K562 (cell line): Measurements from ENCODE around the gene TUBA8. TPM values are rescaled to one million over a fixed set of nuclear protein-coding genes. Genes with fewer than 3 reads are reported as not detected.

Experiments
- ATAC-seq: fragments of 200-7000 bp; cut with Tn5 transposase; 3 replicates; pipeline ENCODE4 v1.9.1; 2020; ENCODE audit warnings: moderate library complexity
- BruUV-seq: library from RNA; stranded (reverse); fragments of 400-500 nt; replicated peaks from 2 replicates; lab custom pipeline; 2021; lab: Mats Ljungman, UMichigan
- CTCF ChIA-PET: fragments of 300-600 bp; formaldehyde crosslinking; extraction: SDS; loops from one replicate; lab custom pipeline; 2021; ENCODE audit warnings: low intra/inter-chr PET ratio; lab: Yijun Ruan, JAX
- POLR2A ChIA-PET: fragments of 300-600, 350-650 bp; sonication (Branson Sonifier 250); formaldehyde crosslinking; extraction: SDS; loops from one replicate; lab custom pipeline; 2021; ENCODE audit warnings: antibody characterized with exemption, inconsistent platforms; lab: Yijun Ruan, JAX
- DNase-seq, 4 experiments: peaks; one replicate each; pipeline versions ENCODE4 v3.0.0 to v3.0.0-alpha.2; 2011 to 2018; ENCODE audit warnings: low spot score in 3 of 4, mixed read lengths in 3 of 4; ENCODE audit errors: extremely low read depth in 1 of 4
- FAIRE-seq: peaks from 2 replicates; lab custom pipeline; 2011; peaks lifted over from hg19 to GRCh38; lab: Jason Lieb, UNC
- H2AFZ ChIP-seq: 2 replicates; pipeline ENCODE4 v1.6.0; 2011; ENCODE audit warnings: low read depth, low read length, control low read depth, inconsistent platforms
- H3K27ac ChIP-seq: fragments of 200-600 bp; 3 replicates; pipeline ENCODE4 v1.8.0; 2011; ENCODE audit warnings: low read depth, mild to moderate bottlenecking, control low read depth, inconsistent platforms, low read length, moderate library complexity, mixed read lengths; ENCODE audit errors: extremely low read depth
- H3K27me3 ChIP-seq, 2 experiments: fragments of 300-600 bp in 1 of 2; 2 replicates in 1 of 2; 3 replicates in 1 of 2; pipeline versions ENCODE4 v1.6.0 to v1.8.0; 2011; ENCODE audit warnings: inconsistent platforms in 2 of 2, low read length in 2 of 2, mild to moderate bottlenecking in 1 of 2, mixed read lengths in 1 of 2, moderate library complexity in 1 of 2; ENCODE audit not compliant: control insufficient read depth in 2 of 2, insufficient read depth in 2 of 2
- H3K36me3 ChIP-seq: fragments of 300-600 bp; 3 replicates; pipeline ENCODE4 v1.8.0; 2011; ENCODE audit warnings: mild to moderate bottlenecking, low read length, inconsistent platforms; ENCODE audit not compliant: control insufficient read depth, insufficient read depth
- H3K4me1 ChIP-seq, 2 experiments: fragments of 200-600 bp in 1 of 2; replicated peaks in 1 of 2; 2 replicates in 1 of 2; 3 replicates in 1 of 2; pipeline versions ENCODE4 v1.5.1 to v1.8.0; 2011; ENCODE audit warnings: inconsistent platforms in 2 of 2, low read length in 2 of 2, mild to moderate bottlenecking in 1 of 2, mixed read lengths in 1 of 2, moderate library complexity in 1 of 2; ENCODE audit not compliant: control insufficient read depth in 2 of 2, insufficient read depth in 2 of 2
- H3K4me2 ChIP-seq: 2 replicates; pipeline ENCODE4 v1.6.1; 2011; ENCODE audit warnings: low read length, control low read depth, inconsistent platforms, mixed read lengths; ENCODE audit not compliant: insufficient read depth
- H3K4me3 ChIP-seq: fragments of 200-600 bp; sonication (generic), shearing (Covaris generic); 2 replicates; pipeline ENCODE4 v1.5.1; 2016; ENCODE audit warnings: control low read depth, inconsistent platforms
- H3K79me2 ChIP-seq: fragments of 200-600 bp; 3 replicates; pipeline ENCODE4 v1.8.0; 2011; ENCODE audit warnings: low read length, inconsistent platforms; ENCODE audit not compliant: control insufficient read depth, insufficient read depth
- H3K9ac ChIP-seq, 2 experiments: 2 replicates each; pipeline versions ENCODE4 v1.6.0 to v1.6.1; 2011; ENCODE audit warnings: low read depth in 2 of 2, low read length in 2 of 2, control low read depth in 1 of 2, inconsistent platforms in 1 of 2, mild to moderate bottlenecking in 1 of 2, mixed read lengths in 1 of 2; ENCODE audit not compliant: insufficient read depth in 1 of 2
- H3K9me1 ChIP-seq: one replicate; pipeline ENCODE4 v1.6.0; 2011; ENCODE audit warnings: inconsistent platforms, mild to moderate bottlenecking, low read length, moderate library complexity; ENCODE audit not compliant: control insufficient read depth, insufficient read depth
- H3K9me3 ChIP-seq: replicated peaks from 2 replicates; pipeline ENCODE4 v1.5.1; 2011; ENCODE audit warnings: low read depth, low read length, inconsistent platforms; ENCODE audit not compliant: control insufficient read depth, insufficient read depth
- H4K20me1 ChIP-seq: replicated peaks from 2 replicates; pipeline ENCODE4 v1.6.1; 2011; ENCODE audit warnings: low read length, inconsistent platforms, mixed read lengths; ENCODE audit not compliant: control insufficient read depth, insufficient read depth
- BHLHE40 ChIP-seq: IDR thresholded peaks from 2 replicates; pipeline ENCODE4 v1.6.1; 2011; ENCODE audit warnings: low read length, improper control_type of control experiment
- CEBPG ChIP-seq, 3 experiments: fragments of 200-800 bp in 1 of 3; sonication (Bioruptor generic) in 1 of 3; sonication (generic) in 1 of 3; formaldehyde crosslinking in 1 of 3; IDR thresholded peaks in 2 of 3; conservative IDR thresholded peaks in 1 of 3; 2 replicates each; pipeline versions ENCODE4 v1.6.1 to v1.8.0; 2016 to 2022; ENCODE audit warnings: missing compliant biosample characterization in 2 of 3, missing genetic modification characterization in 2 of 3, mild to moderate bottlenecking in 1 of 3, missing genetic modification reagents in 1 of 3
- ERF ChIP-seq: fragments of 450-650 bp; formaldehyde crosslinking; IDR thresholded peaks from 2 replicates; pipeline ENCODE4 v1.4.0; 2020; ENCODE audit warnings: mild to moderate bottlenecking, mixed read lengths
- ETV6 ChIP-seq, 3 experiments: fragments of 150-350 bp in 1 of 3; sonication (generic) in 1 of 3; formaldehyde crosslinking in 1 of 3; IDR thresholded peaks; 2 replicates each; pipeline versions ENCODE4 v1.6.1 to v1.8.0; 2014 to 2022; ENCODE audit warnings: borderline replicate concordance in 2 of 3, low read depth in 2 of 3, antibody characterized with exemption in 1 of 3, low read length in 1 of 3, mild to moderate bottlenecking in 1 of 3, missing genetic modification reagents in 1 of 3
- FOXA1 ChIP-seq: fragments of 450-650 bp; IDR thresholded peaks from 2 replicates; pipeline ENCODE4 v1.6.1; 2016; ENCODE audit warnings: mild to moderate bottlenecking, borderline replicate concordance
- HDAC3 ChIP-seq: fragments of 450-650 bp; IDR thresholded peaks from 2 replicates; pipeline ENCODE4 v1.6.1; 2018; ENCODE audit warnings: borderline replicate concordance, mild to moderate bottlenecking, moderate library complexity; ENCODE audit not compliant: partially characterized antibody
- LEF1 ChIP-seq: fragments of 450-650 bp; IDR thresholded peaks from 2 replicates; pipeline ENCODE4 v1.6.1; 2016; ENCODE audit warnings: mild to moderate bottlenecking
- MXI1 ChIP-seq: IDR thresholded peaks from 2 replicates; pipeline ENCODE4 v1.6.1; 2011; ENCODE audit warnings: low read depth, mild to moderate bottlenecking, improper control_type of control experiment, low read length
- NCOA6 ChIP-seq: fragments of 450-650 bp; IDR thresholded peaks from 2 replicates; pipeline ENCODE4 v1.6.1; 2017; ENCODE audit warnings: mild to moderate bottlenecking
- TBP ChIP-seq: optimal IDR thresholded peaks from 2 replicates; pipeline ENCODE3; 2011; ENCODE audit warnings: low read depth, low read length, improper control_type of control experiment
- ZNF121 ChIP-seq: sonication (generic); formaldehyde crosslinking; conservative IDR thresholded peaks from 2 replicates; pipeline ENCODE4 v1.8.0; 2022; ENCODE audit warnings: missing genetic modification reagents
- ZNF583 ChIP-seq: fragments of 250-450 bp; sonication (Bioruptor Pico); IDR thresholded peaks from 2 replicates; pipeline ENCODE4 v1.4.0; 2020
- ZNF589 ChIP-seq: fragments of 200-800 bp; sonication (Bioruptor generic); IDR thresholded peaks from 2 replicates; pipeline ENCODE4 v1.6.1; 2016; ENCODE audit warnings: low read depth, missing genetic modification characterization, missing compliant biosample characterization
- ZNF76 ChIP-seq: fragments of 250-450 bp; sonication (Bioruptor Pico); IDR thresholded peaks from 2 replicates; pipeline ENCODE4 v1.4.0; 2020; ENCODE audit warnings: mild to moderate bottlenecking, moderate library complexity, borderline replicate concordance
- WGBS: fragments of 100-300 bp; shearing (Covaris generic); methylation state at CpG from one replicate; pipeline ENCODE4 v1.1.6; 2016; ENCODE audit warnings: low coverage, mixed read lengths; ENCODE audit not compliant: insufficient coverage; ENCODE audit errors: missing lambda C conversion rate; 5-methylcytosine and 5-hydroxymethylcytosine counted together
- in situ Hi-C: fragments of 300-500 bp; cut with MboI; formaldehyde crosslinking; loops from 4 replicates; pipeline ENCODE4 v1.15.0; 2018; ENCODE audit warnings: inconsistent platforms, mixed read lengths
- intact Hi-C: fragments of 100-400 bp; cut with micrococcal nuclease; formaldehyde crosslinking; loops from 2 replicates; pipeline ENCODE4 v1.14.2; 2022
- polyA plus RNA-seq, 8 experiments: library from polyadenylated mRNA; depleted of rRNA in 4 of 8; stranded (reverse) in 5 of 8; unstranded in 3 of 8; fragments of >200 nt; fragmentation: Nextera tagmentation in 2 of 8; fragmentation: Illumina TruSeq in 1 of 8; extraction: Ambion mirVana in 2 of 8; extraction: Trizol in 1 of 8; gene quantifications; 2 replicates each; pipeline versions ENCODE4 v1.2.1 to v1.2.3, GENCODE V29; 2011 to 2014; ENCODE audit warnings: inconsistent platforms in 1 of 8, missing spikeins in 1 of 8
- total RNA-seq, 7 experiments: library from RNA; depleted of rRNA in 6 of 7; stranded (reverse); fragments of >200 nt in 6 of 7; fragmentation: Illumina TruSeq in 2 of 7; extraction: Trizol in 2 of 7; gene quantifications; 2 replicates each; pipeline versions ENCODE4 v1.2.1 to v1.2.3, GENCODE V29; 2011 to 2021; ENCODE audit warnings: low replicate concordance in 1 of 7
- TF ChIP-seq, protein P1 (sequence below): fragments of 450-650 bp; IDR thresholded peaks from 2 replicates; pipeline ENCODE4 v1.6.1; 2016; ENCODE audit warnings: low read depth, mild to moderate bottlenecking, moderate library complexity
- TF ChIP-seq, protein P2 (sequence below), 2 experiments: IDR thresholded peaks in 1 of 2; conservative IDR thresholded peaks in 1 of 2; 2 replicates each; pipeline ENCODE4 v1.6.1; 2016; ENCODE audit warnings: low read depth in 2 of 2, mild to moderate bottlenecking in 1 of 2, missing compliant biosample characterization in 1 of 2, missing genetic modification characterization in 1 of 2, moderate library complexity in 1 of 2

The TUBA8 gene
- total and polyA plus RNA-seq, 9 of the 15 experiments (the other 6 are each of a cell fraction or from before 2014, with no cell fraction given): 0.07 to 1.1 (median 0.65) TPM

- TF ChIP-seq, protein P1, sequence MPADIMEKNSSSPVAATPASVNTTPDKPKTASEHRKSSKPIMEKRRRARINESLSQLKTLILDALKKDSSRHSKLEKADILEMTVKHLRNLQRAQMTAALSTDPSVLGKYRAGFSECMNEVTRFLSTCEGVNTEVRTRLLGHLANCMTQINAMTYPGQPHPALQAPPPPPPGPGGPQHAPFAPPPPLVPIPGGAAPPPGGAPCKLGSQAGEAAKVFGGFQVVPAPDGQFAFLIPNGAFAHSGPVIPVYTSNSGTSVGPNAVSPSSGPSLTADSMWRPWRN: no peak
- TF ChIP-seq ZNF76 (0 out of 2 replicates have a peak, but pooled peaks have one; percentile 21), LEF1 (peak; percentile 87; the same call in 1 of the 2 replicates), BHLHE40 (0 out of 2 replicates have a peak, but pooled peaks have one; percentile 21)
These were observed 35.2 kb downstream of the TUBA8 start (continued) for GRCh38 chr22:18145676-18146388.

GRCh38 chr22:18146389-18146753, 35.8 kb downstream of the TUBA8 start:
- Histone ChIP-seq H4K20me1 (no peaks in the 10 kb centered on the region), H3K27ac (no peak overlapping the region), H3K27me3 (peaks cover 9 to 35% of the 10 kb centered on the region in 2 experiments), H3K9me1 (no peaks in the 10 kb centered on the region), H3K36me3 (no peaks in the 10 kb centered on the region), H3K9ac (no peak overlapping the region), H2AFZ (no peak overlapping the region), H3K4me1 (peaks cover 0 to 9% of the 10 kb centered on the region in 2 experiments; a peak in 2 of 5 replicates), H3K4me2 (peak overlapping the region; percentile 6; the same call in 1 of the 2 replicates), H3K9me3 (no peaks in the 10 kb centered on the region), H3K79me2 (no peaks in the 10 kb centered on the region), H3K4me3 (no peak overlapping the region)
- in situ Hi-C loops (no loop called here), intact Hi-C loops (no loop called here)
- CTCF ChIA-PET: no interaction called here
- FAIRE-seq (no peak), ATAC-seq (no peak), DNase-seq (no peak)
- no TSS peak for BruUV-seq
- POLR2A ChIA-PET: interaction anchor here (0.6 to 1.0 kb wide), 2 partner anchors 10 to 20 kb away, joined by 3 to 4 read pairs; no protein-coding TSS in a partner anchor
- 22% methylated on average over 3 of the region's 3 CpGs for WGBS
- TF ChIP-seq MXI1: no peak
- TF ChIP-seq, protein P2, sequence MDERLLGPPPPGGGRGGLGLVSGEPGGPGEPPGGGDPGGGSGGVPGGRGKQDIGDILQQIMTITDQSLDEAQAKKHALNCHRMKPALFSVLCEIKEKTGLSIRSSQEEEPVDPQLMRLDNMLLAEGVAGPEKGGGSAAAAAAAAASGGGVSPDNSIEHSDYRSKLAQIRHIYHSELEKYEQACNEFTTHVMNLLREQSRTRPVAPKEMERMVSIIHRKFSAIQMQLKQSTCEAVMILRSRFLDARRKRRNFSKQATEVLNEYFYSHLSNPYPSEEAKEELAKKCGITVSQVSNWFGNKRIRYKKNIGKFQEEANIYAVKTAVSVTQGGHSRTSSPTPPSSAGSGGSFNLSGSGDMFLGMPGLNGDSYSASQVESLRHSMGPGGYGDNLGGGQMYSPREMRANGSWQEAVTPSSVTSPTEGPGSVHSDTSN (CRISPR knock-in tag; IDR thresholded peaks at IDR 0.05; ENCODE audit: low read depth): no peak
- TF ChIP-seq, protein P2 (tag; conservative IDR thresholded peaks at IDR 0.05; ENCODE audit: low read depth): peak; percentile 85
- 0 out of 2 replicates have a peak, but pooled peaks have one; percentile 9 for TF ChIP-seq ZNF589
- no peak for TF ChIP-seq TBP
- no peak for TF ChIP-seq ZNF121 (CRISPR knock-in tag)
- TF ChIP-seq ZNF583 (CRISPR knock-in tag): no peak
- no peak for TF ChIP-seq HDAC3
- 0 out of 2 replicates have a peak, but pooled peaks have one; percentile 49 for TF ChIP-seq ERF (CRISPR knock-in tag)
- no peak for TF ChIP-seq NCOA6
- no peak for TF ChIP-seq FOXA1
- no peak for TF ChIP-seq CEBPG (CRISPR knock-in tag; IDR thresholded peaks at IDR 0.05)
- no peak for TF ChIP-seq CEBPG (tag; conservative IDR thresholded peaks at IDR 0.05 in 1 of 2, IDR thresholded peaks at IDR 0.05 in 1 of 2)
- TF ChIP-seq ETV6 (IDR thresholded peaks at IDR 0.05; ENCODE audit: borderline replicate concordance in 1 of 2, low read depth in 2 of 2, low read length in 1 of 2): no peak
- TF ChIP-seq ETV6 (CRISPR knock-in tag; IDR thresholded peaks at IDR 0.05; ENCODE audit: borderline replicate concordance): no peak
